Activated CD8-positive, alpha-beta T cell treated with anti-CD3 and anti-CD28 coated beads for 36 hours (primary cell): Measurements from ENCODE around the gene DDX42. TPM values are rescaled to one million over a fixed set of nuclear protein-coding genes. Genes with fewer than 3 reads are reported as not detected.
"Not testable (repeated sequence)": the region's sequence is repeated elsewhere in the genome, so short reads cannot be mapped to it uniquely, and the experiment has no call there.

Experiments used
- ATAC-seq: fragments of 200-7000 bp; cut with Tn5 transposase; one replicate; pipeline ENCODE4 v1.10.0; 2021; ENCODE audit warnings: mild to moderate bottlenecking, moderate library complexity
- CTCF ChIA-PET: fragments of 350-600 bp; sonication (Branson Sonifier 250); formaldehyde crosslinking; loops from one replicate; lab custom pipeline; 2021; ENCODE audit warnings: antibody characterized with exemption; lab: Charles Lee
- POLR2A ChIA-PET: fragments of 350-600 bp; sonication (Branson Sonifier 250); formaldehyde crosslinking; loops from one replicate; lab custom pipeline; 2021; ENCODE audit warnings: antibody characterized with exemption; lab: Charles Lee
- DNase-seq: peaks from one replicate; pipeline ENCODE4 v3.0.0-alpha.2; 2020
- H3K27ac Mint-ChIP-seq: one replicate; pipeline ENCODE4 v1.8.0; 2021; ENCODE audit warnings: mild to moderate bottlenecking, mixed read lengths
- H3K27me3 Mint-ChIP-seq: one replicate; pipeline ENCODE4 v1.8.0; 2021; ENCODE audit warnings: mixed read lengths
- H3K36me3 Mint-ChIP-seq: one replicate; pipeline ENCODE4 v1.8.0; 2021; ENCODE audit warnings: low read depth, mixed read lengths
- H3K4me1 Mint-ChIP-seq: one replicate; pipeline ENCODE4 v1.8.0; 2021; ENCODE audit warnings: low read depth, mixed read lengths
- H3K4me3 Mint-ChIP-seq: one replicate; pipeline ENCODE4 v1.8.0; 2021; ENCODE audit warnings: mild to moderate bottlenecking, moderate library complexity, mixed read lengths
- H3K9me3 Mint-ChIP-seq: one replicate; pipeline ENCODE4 v1.8.0; 2021; ENCODE audit warnings: mixed read lengths
- CTCF ChIP-seq: fragments of 200-600 bp; IDR thresholded peaks from one replicate; pipeline ENCODE4 v1.8.0; 2022; ENCODE audit warnings: antibody characterized with exemption, mild to moderate bottlenecking
- intact Hi-C: fragments of 100-400 bp; cut with micrococcal nuclease; formaldehyde crosslinking; loops from one replicate; pipeline ENCODE4 v1.10.0; 2022
- total RNA-seq, 2 experiments: library from RNA; stranded (reverse); gene quantifications; one replicate each; pipeline ENCODE4 v1.2.3, GENCODE V29; 2021

DDX42 gene
- total RNA-seq, 2 experiments from 2014 or later: 91.9 to 96.0 TPM

DNA sequence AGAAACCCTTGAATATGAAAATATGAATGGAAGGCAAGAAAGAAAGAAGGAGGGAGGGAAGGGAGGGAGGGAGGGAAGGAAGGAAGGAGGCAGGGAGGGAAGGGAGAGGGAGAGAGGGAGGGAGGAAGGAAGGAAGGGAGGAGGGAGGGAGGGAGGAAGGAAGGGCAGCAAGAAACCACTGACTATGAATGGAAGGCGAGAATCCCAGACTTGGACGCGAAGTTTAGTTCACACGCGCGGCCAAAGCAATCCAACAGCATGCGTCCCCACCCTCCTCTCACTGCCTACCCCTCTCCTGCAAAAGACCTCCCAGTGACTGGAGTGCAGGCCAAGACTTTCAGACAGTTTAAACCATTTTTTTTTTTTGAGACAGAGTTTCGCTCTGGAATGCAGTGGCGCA, 76.4 kb downstream of the DDX42 start:
- no peak for ATAC-seq
- DNase-seq: no peak
- ChIA-PET POLR2A (no interaction called here), CTCF (interaction anchor here (1.7 kb wide), 1 partner anchor 17 kb away, joined by 5 read pairs; no protein-coding TSS in a partner anchor)
- intact Hi-C loops: no loop called here
- Mint-ChIP-seq H3K27ac (no peak overlapping the region), H3K4me1 (peaks cover 14% of the 10 kb centered on the region), H3K4me3 (no peak overlapping the region), H3K9me3 (peaks cover 11% of the 10 kb centered on the region), H3K27me3 (no peaks in the 10 kb centered on the region), H3K36me3 (peaks cover 8% of the 10 kb centered on the region)
- no peak for TF ChIP-seq CTCF

DNA sequence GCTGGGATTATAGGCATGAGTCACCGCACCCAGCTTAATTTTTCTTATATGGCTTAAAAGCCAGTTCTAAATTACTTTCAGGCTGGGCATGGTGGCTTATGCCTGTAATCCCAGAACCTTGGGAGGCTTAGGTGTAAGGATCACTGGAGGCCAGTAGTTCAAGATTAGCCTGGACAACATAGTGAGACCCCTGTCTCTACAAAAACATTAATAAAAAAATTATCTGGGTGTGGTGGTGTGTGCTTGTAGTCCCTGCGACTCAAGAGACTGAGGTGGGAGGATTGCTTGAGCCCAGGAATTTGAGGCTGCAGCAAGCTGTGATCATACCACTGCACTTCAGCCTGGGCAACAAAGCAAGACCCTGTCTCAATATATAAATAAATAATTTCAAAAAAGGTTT, 79.3 kb downstream of the DDX42 start:
- no peak for ATAC-seq
- DNase-seq: no peak
- intact Hi-C loops: no loop called here
- H3K9me3 Mint-ChIP-seq: peaks cover 4% of the 10 kb centered on the region
- no peak overlapping the region for H3K4me3 Mint-ChIP-seq
- ChIA-PET POLR2A (interaction anchor here (0.7 kb wide), 1 partner anchor 12 kb away, joined by 3 read pairs; no protein-coding TSS in a partner anchor), CTCF (interaction anchor here (4.3 kb wide), 1 partner anchor 13 kb away, joined by 23 read pairs; no protein-coding TSS in a partner anchor)
- H3K27me3 Mint-ChIP-seq: no peaks in the 10 kb centered on the region
- H3K27ac Mint-ChIP-seq: no peak overlapping the region
- H3K36me3 Mint-ChIP-seq: peaks cover 3% of the 10 kb centered on the region
- no peak for TF ChIP-seq CTCF
- H3K4me1 Mint-ChIP-seq: peaks cover 7% of the 10 kb centered on the region

GRCh38 chr17:63854709-63855108, 80.7 kb downstream of the DDX42 start:
- H3K36me3 Mint-ChIP-seq: no peaks in the 10 kb centered on the region
- intact Hi-C loops: no loop called here
- no peak for TF ChIP-seq CTCF
- no peaks in the 10 kb centered on the region for H3K27me3 Mint-ChIP-seq
- CTCF ChIA-PET: interaction anchor here (1.0 to 4.3 kb wide), 3 partner anchors 11 to 33 kb away, joined by 3 to 23 read pairs (median 8); no protein-coding TSS in a partner anchor
- no peaks in the 10 kb centered on the region for H3K9me3 Mint-ChIP-seq
- POLR2A ChIA-PET: no interaction called here
- DNase-seq (no peak), ATAC-seq (no peak)
- no peaks in the 10 kb centered on the region for H3K4me1 Mint-ChIP-seq
- no peak overlapping the region for H3K27ac Mint-ChIP-seq
- no peak overlapping the region for H3K4me3 Mint-ChIP-seq

DNA sequence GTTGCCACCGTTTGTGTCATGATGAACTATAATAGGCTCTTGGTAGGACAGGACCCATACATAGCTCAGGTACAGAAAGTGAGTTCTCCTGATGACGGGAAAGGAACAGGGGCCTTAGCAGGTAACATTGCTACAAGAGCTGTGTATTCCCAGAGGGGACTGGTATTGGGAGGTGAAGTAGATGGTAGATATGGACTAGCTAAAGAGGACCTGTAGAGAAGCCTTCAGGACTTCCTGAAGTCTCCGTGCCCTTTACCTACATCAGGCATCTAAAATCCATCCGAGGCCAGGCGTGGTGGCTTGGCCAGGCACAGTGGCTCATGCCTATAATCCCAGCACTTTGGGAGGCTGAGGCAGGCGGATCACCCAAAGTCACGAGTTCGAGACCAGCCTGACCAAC, 81.2 kb downstream of the DDX42 start:
- TF ChIP-seq CTCF: no peak
- no peak overlapping the region for H3K27ac Mint-ChIP-seq
- ATAC-seq (no peak), DNase-seq (no peak)
- no peaks in the 10 kb centered on the region for H3K9me3 Mint-ChIP-seq
- CTCF ChIA-PET: interaction anchor here (1.0 to 4.3 kb wide), 3 partner anchors 11 to 33 kb away, joined by 3 to 23 read pairs (median 8); no protein-coding TSS in a partner anchor
- H3K27me3 Mint-ChIP-seq: no peaks in the 10 kb centered on the region
- no peak overlapping the region for H3K4me3 Mint-ChIP-seq
- H3K36me3 Mint-ChIP-seq: no peaks in the 10 kb centered on the region
- H3K4me1 Mint-ChIP-seq: no peaks in the 10 kb centered on the region
- POLR2A ChIA-PET: interaction anchor here (1.7 kb wide), 1 partner anchor 11 kb away, joined by 4 read pairs; no protein-coding TSS in a partner anchor
- intact Hi-C loops: no loop called here

DNA sequence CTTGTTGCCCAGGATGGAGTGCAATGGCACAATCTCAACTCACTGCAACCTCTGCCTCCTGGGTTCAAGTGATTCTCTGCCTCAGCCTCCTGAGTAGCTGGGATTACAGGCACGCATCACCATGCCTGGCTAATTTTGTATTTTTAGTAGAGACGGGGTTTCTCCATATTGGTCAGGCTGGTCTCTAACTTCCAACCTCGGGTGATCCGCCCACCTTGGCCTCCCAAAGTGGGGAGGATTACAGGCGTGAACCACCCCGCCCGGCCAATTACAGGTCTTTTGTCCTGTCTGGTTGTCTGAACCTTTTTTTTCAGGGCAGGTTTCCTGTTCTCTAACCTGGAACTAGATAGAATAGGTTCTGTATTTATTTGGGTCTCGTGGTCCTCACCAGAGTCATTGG, 82.5 kb downstream of the DDX42 start:
- CTCF ChIA-PET: interaction anchor here (0.7 to 4.3 kb wide), 4 partner anchors 10 to 48 kb away, joined by 3 to 23 read pairs (median 4); no protein-coding TSS in a partner anchor
- DNase-seq, intact Hi-C loops, H3K4me3 Mint-ChIP-seq, H3K9me3 Mint-ChIP-seq, H3K4me1 Mint-ChIP-seq, H3K36me3 Mint-ChIP-seq, ATAC-seq, H3K27ac Mint-ChIP-seq, H3K27me3 Mint-ChIP-seq: not testable (repeated sequence)
- POLR2A ChIA-PET: interaction anchor here (1.7 kb wide), 1 partner anchor 13 kb away, joined by 4 read pairs; no protein-coding TSS in a partner anchor
